ENCODE measurements around the gene DDX3X.

- TF ChIP-seq CTCF (IDR thresholded peaks at IDR 0.05; ENCODE audit: poor library complexity) (no peak), EZH2 (IDR thresholded peaks at IDR 0.05; ENCODE audit: borderline replicate concordance) (no peak), EZH2phosphoT487 (IDR thresholded peaks at IDR 0.05; ENCODE audit: low read depth, severe bottlenecking, unreplicated experiment) (no peak)
Measured at GRCh38 chrX:41326431-41326830, 7.5 kb upstream of the DDX3X start.
